ENCODE results near the gene XRCC3.

XRCC3 gene

DNA sequence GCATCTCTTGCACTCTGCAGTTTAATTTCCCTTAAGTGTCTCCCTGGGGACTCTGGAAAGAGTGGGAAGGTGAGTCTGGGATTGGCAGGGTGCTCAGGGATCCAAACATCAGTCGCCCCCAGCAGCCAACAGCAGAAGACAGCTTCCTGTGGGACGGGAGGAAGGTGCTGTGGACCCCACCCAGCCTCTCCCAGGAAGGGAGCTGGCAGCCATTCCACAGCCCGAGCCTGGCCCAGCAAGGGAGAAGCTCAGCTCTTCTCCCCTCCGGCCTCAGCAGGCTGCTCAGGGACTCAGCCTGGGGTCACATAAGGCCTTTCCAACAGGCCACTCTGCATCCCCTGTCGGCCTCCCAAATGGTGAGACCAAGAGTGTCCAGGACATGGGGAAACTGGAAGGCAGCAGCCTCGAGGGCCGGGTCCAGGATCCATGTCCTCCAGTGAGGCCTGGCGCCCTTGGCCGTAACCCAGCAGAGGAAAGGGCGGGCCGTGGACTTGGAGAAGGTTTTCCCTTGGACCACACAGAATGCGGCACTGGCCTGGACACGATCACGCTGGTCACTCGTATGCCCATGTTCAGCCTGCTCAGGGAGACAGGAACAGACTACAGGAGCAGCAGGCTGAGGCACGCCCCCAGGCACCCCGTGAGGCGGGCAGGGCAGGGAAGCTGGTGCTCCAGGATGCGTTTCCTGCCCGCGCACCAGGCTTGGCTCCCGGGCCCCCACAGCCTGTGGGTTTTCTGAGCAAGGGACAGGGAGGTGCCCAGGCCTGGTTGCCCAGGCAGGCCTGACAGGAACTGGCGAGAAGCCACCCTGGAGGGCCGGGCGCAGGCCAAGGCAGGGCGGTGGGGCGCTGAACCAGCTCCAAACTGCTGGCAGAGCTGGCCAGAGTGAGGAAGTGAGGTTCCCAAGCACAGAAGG, 3.5 kb downstream of the XRCC3 start:
- TF ChIP-seq, protein P1, sequence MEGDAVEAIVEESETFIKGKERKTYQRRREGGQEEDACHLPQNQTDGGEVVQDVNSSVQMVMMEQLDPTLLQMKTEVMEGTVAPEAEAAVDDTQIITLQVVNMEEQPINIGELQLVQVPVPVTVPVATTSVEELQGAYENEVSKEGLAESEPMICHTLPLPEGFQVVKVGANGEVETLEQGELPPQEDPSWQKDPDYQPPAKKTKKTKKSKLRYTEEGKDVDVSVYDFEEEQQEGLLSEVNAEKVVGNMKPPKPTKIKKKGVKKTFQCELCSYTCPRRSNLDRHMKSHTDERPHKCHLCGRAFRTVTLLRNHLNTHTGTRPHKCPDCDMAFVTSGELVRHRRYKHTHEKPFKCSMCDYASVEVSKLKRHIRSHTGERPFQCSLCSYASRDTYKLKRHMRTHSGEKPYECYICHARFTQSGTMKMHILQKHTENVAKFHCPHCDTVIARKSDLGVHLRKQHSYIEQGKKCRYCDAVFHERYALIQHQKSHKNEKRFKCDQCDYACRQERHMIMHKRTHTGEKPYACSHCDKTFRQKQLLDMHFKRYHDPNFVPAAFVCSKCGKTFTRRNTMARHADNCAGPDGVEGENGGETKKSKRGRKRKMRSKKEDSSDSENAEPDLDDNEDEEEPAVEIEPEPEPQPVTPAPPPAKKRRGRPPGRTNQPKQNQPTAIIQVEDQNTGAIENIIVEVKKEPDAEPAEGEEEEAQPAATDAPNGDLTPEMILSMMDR (IDR thresholded peaks at IDR 0.05; ENCODE audit: borderline replicate concordance, insufficient read depth, low read depth, low read length): no peak
- H3K4me3 ChIP-seq (ENCODE audit: low read depth, low read length): no peak overlapping the region

DNA sequence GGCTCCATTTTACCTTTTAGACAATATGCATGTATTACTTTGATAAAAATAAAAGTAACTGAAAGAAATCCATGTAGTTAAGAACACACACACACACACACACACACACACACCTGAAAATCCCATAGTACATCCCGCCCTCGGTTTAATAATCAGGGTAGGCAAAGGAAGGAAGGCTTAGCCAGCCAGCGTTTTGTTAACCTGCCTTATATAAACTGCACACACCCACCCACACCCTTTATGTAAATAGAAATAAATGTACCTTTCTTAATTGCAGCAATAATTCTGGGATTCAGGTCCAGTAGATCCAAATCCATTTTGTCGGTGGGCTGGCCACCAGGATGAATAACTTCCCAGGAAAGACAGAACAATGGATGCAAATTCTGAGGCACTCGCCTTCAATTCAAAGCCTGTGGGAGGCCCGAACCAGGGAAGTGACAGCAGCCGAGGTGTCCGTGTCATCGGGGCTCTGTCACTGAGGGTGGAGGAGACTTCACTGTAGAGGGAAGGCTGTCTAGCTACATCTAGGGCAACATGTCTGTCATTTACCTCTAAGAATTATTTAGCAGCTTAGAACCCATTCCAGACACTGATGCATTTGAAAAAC, 4.4 kb downstream of the XRCC3 start:
- no peak overlapping the region for H3K4me3 ChIP-seq (ENCODE audit: low read depth, low read length)
- TF ChIP-seq, protein P1 (IDR thresholded peaks at IDR 0.05; ENCODE audit: borderline replicate concordance, insufficient read depth, low read depth, low read length): no peak

DNA sequence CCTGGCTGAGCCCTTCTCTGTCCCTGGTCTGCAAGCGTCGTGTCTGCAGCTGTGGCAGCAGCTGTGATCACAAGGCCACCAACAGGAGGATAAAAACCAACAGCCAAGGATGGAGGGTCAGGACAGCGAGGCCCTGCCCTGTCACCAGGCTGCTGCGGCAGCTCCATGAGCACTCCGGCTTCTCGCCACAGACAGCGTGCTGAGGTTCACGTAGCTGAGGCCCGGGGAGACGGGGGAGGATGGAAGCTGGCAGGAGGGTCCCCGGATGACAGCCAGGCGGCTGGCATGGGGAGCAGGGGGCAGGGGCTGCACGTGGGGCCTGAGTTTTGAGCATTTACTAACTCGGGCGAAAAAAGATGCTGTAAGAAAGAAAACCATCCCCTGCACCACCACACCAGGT, 5.4 kb downstream of the XRCC3 start:
- H3K4me3 ChIP-seq (ENCODE audit: low read depth, low read length): no peak overlapping the region
- TF ChIP-seq, protein P1 (IDR thresholded peaks at IDR 0.05; ENCODE audit: borderline replicate concordance, insufficient read depth, low read depth, low read length): no peak

DNA sequence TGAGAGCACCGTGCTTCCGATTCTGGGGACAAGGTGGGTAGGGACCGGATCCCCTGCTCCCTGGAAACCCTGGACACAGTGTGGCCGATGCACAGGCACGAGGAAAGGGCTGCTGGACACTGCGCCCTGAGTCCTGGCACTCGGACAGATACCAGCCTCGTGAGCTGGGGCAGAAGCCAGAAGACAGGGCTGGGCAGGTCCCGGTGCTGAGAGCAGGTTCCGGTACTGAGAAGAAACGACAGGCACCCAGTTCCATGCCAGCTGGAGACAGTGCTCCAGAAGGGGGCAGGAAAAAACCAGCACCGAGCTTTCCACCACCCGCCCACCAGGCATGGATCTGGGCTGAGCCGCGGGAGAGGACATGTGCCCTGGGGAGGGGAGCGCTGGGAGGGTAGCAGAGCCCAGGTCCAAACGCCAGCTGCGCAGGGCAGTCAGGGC, 6.5 kb downstream of the XRCC3 start:
- H3K4me3 ChIP-seq (ENCODE audit: low read depth, low read length): no peak overlapping the region
- TF ChIP-seq, protein P1 (IDR thresholded peaks at IDR 0.05; ENCODE audit: borderline replicate concordance, insufficient read depth, low read depth, low read length): no peak

DNA sequence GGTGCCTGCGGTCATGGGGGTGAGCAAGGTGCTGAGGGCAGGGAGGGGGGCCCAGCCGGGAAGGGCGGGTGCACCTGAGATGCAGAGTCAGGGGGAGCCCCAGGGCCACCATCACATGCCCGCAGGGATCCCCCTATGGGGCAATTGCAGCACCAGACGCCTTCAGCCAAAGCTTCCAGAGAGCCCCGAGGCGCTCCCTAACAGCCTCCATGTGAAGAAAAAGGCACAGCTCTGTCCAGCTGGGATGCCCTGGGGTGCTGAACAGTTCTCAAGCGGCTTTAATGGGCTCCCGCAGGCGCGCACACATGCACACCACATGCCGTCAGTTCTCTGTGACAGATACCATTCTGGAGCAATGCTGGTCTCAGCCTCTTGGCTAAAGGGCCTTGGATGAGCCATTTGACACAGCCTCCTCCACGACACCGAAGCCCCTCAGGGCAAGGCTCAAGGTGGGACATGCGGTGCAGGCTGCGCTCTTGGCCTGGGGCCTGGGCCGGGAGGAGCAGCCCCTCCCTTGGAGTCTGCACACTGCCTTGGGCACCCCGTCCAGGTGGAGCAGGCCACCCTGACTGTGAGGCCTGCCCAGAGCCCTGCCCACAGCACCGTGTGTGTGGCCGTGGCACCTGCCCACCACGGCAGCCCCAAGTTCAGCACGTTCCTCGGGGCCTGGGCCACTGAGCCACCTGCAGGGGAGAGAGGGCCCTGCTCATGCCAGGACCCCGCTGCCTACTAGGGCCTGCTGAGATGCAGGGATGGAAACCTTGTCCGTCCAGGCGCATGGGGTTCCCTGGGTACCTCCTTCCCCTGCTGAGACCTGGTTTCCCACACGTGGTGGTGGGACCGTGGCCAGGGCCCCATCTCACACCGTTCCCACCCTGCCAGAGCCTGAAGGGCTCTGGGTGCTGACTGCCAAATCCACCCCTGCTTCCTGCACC, 7.7 kb downstream of the XRCC3 start:
- no peak overlapping the region for H3K4me3 ChIP-seq (ENCODE audit: low read depth, low read length)
- TF ChIP-seq, protein P1 (IDR thresholded peaks at IDR 0.05; ENCODE audit: borderline replicate concordance, insufficient read depth, low read depth, low read length): no peak

DNA sequence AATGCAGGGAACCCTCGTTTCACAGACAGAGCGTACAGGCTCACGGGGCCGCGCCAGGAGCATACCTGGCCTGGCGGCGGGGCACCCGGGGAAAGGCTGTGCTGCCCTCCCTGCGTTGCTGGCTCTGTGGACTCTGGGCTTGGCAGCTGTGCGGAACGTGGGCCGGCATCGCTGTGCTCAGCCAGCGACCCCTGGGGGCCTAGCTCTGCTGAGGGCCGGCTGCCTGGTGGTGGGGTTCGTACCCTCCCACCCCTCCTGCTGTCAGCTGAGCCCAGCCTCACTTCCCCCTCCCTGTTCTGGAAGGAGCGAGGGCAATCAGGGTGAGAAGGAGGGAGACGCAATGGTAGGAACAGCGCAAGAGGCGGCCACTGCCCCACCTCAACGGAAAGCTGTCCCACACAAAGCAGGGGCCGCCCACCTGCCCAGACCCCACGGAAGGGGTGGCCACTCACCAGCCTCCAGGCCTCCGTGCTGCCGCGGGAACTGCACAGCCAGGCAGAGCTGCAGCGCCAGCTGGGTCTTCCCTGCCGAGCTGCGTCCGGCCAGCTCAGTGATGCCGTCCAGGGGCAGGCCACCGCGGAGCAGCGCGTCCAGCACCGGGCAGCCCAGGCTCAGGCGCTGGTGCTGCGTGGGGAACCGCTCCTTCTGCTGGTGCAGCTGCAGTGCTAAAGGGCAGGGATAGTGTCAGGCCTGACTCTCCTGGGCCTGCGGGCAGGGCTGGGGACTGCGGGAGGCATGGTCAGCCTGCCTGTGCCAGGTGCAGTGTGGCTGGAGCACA, 8.5 kb downstream of the XRCC3 start:
- TF ChIP-seq, protein P1 (IDR thresholded peaks at IDR 0.05; ENCODE audit: borderline replicate concordance, insufficient read depth, low read depth, low read length): no peak
- H3K4me3 ChIP-seq (ENCODE audit: low read depth, low read length): no peak overlapping the region

Data from GM12875 (cell line).